Activated CD4-positive, alpha-beta T cell treated with anti-CD3 and anti-CD28 coated beads for 48 hours (primary cell): Measurements from ENCODE around the gene IFNL3.
"Not testable (repeated sequence)": the region's sequence is repeated elsewhere in the genome, so short reads cannot be mapped to it uniquely, and the experiment has no call there.

Experiments used
- DNase-seq: peaks from one replicate; pipeline ENCODE4 v3.0.0-alpha.2; 2020

Gene IFNL3

GRCh38 chr19:39252458-39252857 is 7.7 kb upstream of the IFNL3 start:
- DNase-seq, result no peak

- DNase-seq, result no peak
Measured at GRCh38 chr19:39251846-39252245, 7.0 kb upstream of the IFNL3 start.

- DNase-seq, result no peak
Measured at GRCh38 chr19:39251081-39251480, 6.3 kb upstream of the IFNL3 start.

- DNase-seq, result no peak
Measured at GRCh38 chr19:39248806-39249205, 4.0 kb upstream of the IFNL3 start, which contains the start of gene IFNL4. TSS of gene IFNL4 (minus strand) at chr19:39248856.

- DNase-seq, result peak; percentile 15
Measured at GRCh38 chr19:39247701-39248664, 3.2 kb upstream of the IFNL3 start.

GRCh38 chr19:39246951-39247669 is 2.3 kb upstream of the IFNL3 start:
- DNase-seq, result peak; percentile 67

GRCh38 chr19:39245166-39245565 is 360 bp upstream of the IFNL3 start:
- DNase-seq, result not testable (repeated sequence)

- not testable (repeated sequence) for DNase-seq
Measured at GRCh38 chr19:39243741-39244140, 1.1 kb downstream of the IFNL3 start.

- DNase-seq, result no peak
Measured at GRCh38 chr19:39240421-39240820, 4.4 kb downstream of the IFNL3 start.

- DNase-seq, result no peak
Measured at GRCh38 chr19:39238944-39239343, 5.9 kb downstream of the IFNL3 start.

GRCh38 chr19:39238209-39238608 is 6.6 kb downstream of the IFNL3 start:
- DNase-seq, result no peak

GRCh38 chr19:39237200-39238184 is 7.3 kb downstream of the IFNL3 start:
- DNase-seq, result peak; percentile 64

- DNase-seq, result peak; percentile 11
Measured at GRCh38 chr19:39236527-39236926, 8.3 kb downstream of the IFNL3 start.

- no peak for DNase-seq
Measured at GRCh38 chr19:39232708-39233107, 12.1 kb downstream of the IFNL3 start.

- no peak for DNase-seq
Measured at GRCh38 chr19:39230096-39230764, 14.6 kb downstream of the IFNL3 start.

- DNase-seq, result no peak
Measured at GRCh38 chr19:39224910-39225309, 19.9 kb downstream of the IFNL3 start.

GRCh38 chr19:39223703-39224279 is 21.0 kb downstream of the IFNL3 start:
- DNase-seq, result peak; percentile 35

- DNase-seq, result not testable (repeated sequence)
Measured at GRCh38 chr19:39219108-39219507, 25.7 kb downstream of the IFNL3 start.

- DNase-seq, result no peak
Measured at GRCh38 chr19:39218230-39219007, 26.4 kb downstream of the IFNL3 start.

GRCh38 chr19:39217094-39217493 is 27.7 kb downstream of the IFNL3 start:
- DNase-seq, result no peak

GRCh38 chr19:39215323-39215722 is 29.5 kb downstream of the IFNL3 start:
- DNase-seq, result not testable (repeated sequence)
